Measurements from ENCODE around the gene LTBP2.

Gene LTBP2

GRCh38 chr14:74649673-74650072 is 37.6 kb upstream of the LTBP2 start:
- FAIRE-seq (no peak), DNase-seq (ENCODE audit: insufficient read length) (no peak)
- TF ChIP-seq POLR2AphosphoS5 (IDR thresholded peaks at IDR 0.05; ENCODE audit: low read depth, low read length) (no peak), TAF1 (IDR thresholded peaks at IDR 0.05; ENCODE audit: borderline replicate concordance, low read depth, low read length) (no peak), POLR2A (IDR thresholded peaks at IDR 0.05; ENCODE audit: low read depth, low read length) (no peak)

- no peak for FAIRE-seq
- TF ChIP-seq POLR2A (IDR thresholded peaks at IDR 0.05; ENCODE audit: low read depth, low read length) = no peak
- no peak for TF ChIP-seq TAF1 (IDR thresholded peaks at IDR 0.05; ENCODE audit: borderline replicate concordance, low read depth, low read length)
- no peak for TF ChIP-seq POLR2AphosphoS5 (IDR thresholded peaks at IDR 0.05; ENCODE audit: low read depth, low read length)
- DNase-seq (ENCODE audit: insufficient read length) = no peak
Observed at GRCh38 chr14:74649167-74649566, 37.1 kb upstream of the LTBP2 start.

GRCh38 chr14:74648601-74649000 is 36.6 kb upstream of the LTBP2 start:
- TF ChIP-seq POLR2A (IDR thresholded peaks at IDR 0.05; ENCODE audit: low read depth, low read length) (no peak), TAF1 (IDR thresholded peaks at IDR 0.05; ENCODE audit: borderline replicate concordance, low read depth, low read length) (no peak), POLR2AphosphoS5 (IDR thresholded peaks at IDR 0.05; ENCODE audit: low read depth, low read length) (no peak)
- no peak for DNase-seq (ENCODE audit: insufficient read length)
- FAIRE-seq = no peak

GRCh38 chr14:74647678-74648461 is 35.8 kb upstream of the LTBP2 start:
- TF ChIP-seq POLR2AphosphoS5 (IDR thresholded peaks at IDR 0.05; ENCODE audit: low read depth, low read length) (no peak), POLR2A (IDR thresholded peaks at IDR 0.05; ENCODE audit: low read depth, low read length) (no peak), TAF1 (IDR thresholded peaks at IDR 0.05; ENCODE audit: borderline replicate concordance, low read depth, low read length) (no peak)
- FAIRE-seq (no peak), DNase-seq (ENCODE audit: insufficient read length) (no peak)

GRCh38 chr14:74647061-74647677 is 35.1 kb upstream of the LTBP2 start:
- TF ChIP-seq TAF1 (IDR thresholded peaks at IDR 0.05; ENCODE audit: borderline replicate concordance, low read depth, low read length) = no peak
- TF ChIP-seq POLR2A (IDR thresholded peaks at IDR 0.05; ENCODE audit: low read depth, low read length) = no peak
- no peak for TF ChIP-seq POLR2AphosphoS5 (IDR thresholded peaks at IDR 0.05; ENCODE audit: low read depth, low read length)
- no peak for DNase-seq (ENCODE audit: insufficient read length)
- FAIRE-seq = no peak

DNA sequence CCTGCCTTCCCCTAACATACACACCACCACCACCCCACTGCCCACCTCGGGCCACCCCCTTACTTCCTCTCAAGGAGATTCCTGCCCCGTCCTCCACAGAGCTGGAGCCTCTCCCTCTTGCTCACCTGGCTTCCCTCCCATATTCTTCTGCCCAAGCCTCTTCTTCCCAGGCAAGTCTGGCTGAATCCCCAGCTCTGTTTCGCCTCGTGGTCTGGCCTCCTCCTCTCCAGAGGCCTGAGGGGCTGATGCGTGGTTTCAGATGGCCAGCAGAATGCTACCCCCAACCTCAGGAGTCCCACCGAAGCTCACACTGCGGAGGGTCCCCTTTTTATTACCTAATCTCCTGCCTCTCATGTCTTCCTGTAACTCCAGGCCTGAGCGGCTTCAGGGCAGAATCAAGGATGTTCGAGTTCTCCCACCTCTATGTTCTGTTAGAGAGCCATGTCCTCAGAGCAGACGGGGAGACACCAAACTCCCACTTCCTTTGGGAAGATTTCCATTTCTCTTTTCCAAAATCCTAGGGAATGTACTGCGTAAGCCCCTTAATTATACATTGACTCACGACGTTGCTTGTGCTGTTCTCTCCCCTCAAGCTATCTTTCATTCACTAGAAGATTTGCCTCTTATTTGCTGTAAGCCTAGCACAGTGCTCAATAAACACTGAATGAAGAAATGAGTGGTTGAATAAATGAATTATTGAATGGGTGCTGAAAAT is 33.9 kb upstream of the LTBP2 start:
- FAIRE-seq (no peak), DNase-seq (ENCODE audit: insufficient read length) (no peak)
- TF ChIP-seq POLR2AphosphoS5 (IDR thresholded peaks at IDR 0.05; ENCODE audit: low read depth, low read length) (no peak), POLR2A (IDR thresholded peaks at IDR 0.05; ENCODE audit: low read depth, low read length) (no peak), TAF1 (IDR thresholded peaks at IDR 0.05; ENCODE audit: borderline replicate concordance, low read depth, low read length) (no peak)

DNA sequence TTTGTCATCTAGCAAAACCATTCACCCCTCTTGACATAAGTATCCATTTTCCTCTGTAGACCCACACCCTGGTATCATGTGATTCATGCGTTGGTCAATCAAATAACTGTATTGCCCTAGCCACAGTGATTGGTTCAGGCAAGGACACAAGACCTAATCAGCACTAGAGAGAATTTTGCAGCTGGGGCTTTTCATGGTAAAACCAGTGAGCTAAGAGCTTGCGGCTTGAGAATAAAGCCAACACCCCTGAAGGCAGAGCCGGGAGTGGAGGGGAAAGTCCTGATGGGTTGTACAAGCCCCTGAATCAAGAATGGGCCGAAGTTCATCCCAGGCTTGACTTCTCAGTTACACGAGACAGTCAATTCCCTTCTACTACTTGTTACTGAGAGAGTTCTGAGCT is 33.2 kb upstream of the LTBP2 start:
- DNase-seq (ENCODE audit: insufficient read length) = no peak
- FAIRE-seq = no peak
- no peak for TF ChIP-seq TAF1 (IDR thresholded peaks at IDR 0.05; ENCODE audit: borderline replicate concordance, low read depth, low read length)
- TF ChIP-seq POLR2A (IDR thresholded peaks at IDR 0.05; ENCODE audit: low read depth, low read length) = no peak
- TF ChIP-seq POLR2AphosphoS5 (IDR thresholded peaks at IDR 0.05; ENCODE audit: low read depth, low read length) = no peak

- DNase-seq (ENCODE audit: insufficient read length) = no peak
- FAIRE-seq = no peak
- TF ChIP-seq POLR2A (IDR thresholded peaks at IDR 0.05; ENCODE audit: low read depth, low read length) = no peak
- TF ChIP-seq TAF1 (IDR thresholded peaks at IDR 0.05; ENCODE audit: borderline replicate concordance, low read depth, low read length) = no peak
- no peak for TF ChIP-seq POLR2AphosphoS5 (IDR thresholded peaks at IDR 0.05; ENCODE audit: low read depth, low read length)
Observed at GRCh38 chr14:74641601-74642391, 29.8 kb upstream of the LTBP2 start.

- TF ChIP-seq TAF1 (IDR thresholded peaks at IDR 0.05; ENCODE audit: borderline replicate concordance, low read depth, low read length) (no peak), POLR2A (IDR thresholded peaks at IDR 0.05; ENCODE audit: low read depth, low read length) (no peak), POLR2AphosphoS5 (IDR thresholded peaks at IDR 0.05; ENCODE audit: low read depth, low read length) (no peak)
- DNase-seq (ENCODE audit: insufficient read length) (no peak), FAIRE-seq (no peak)
Observed at GRCh38 chr14:74638966-74639365, 26.9 kb upstream of the LTBP2 start.

GRCh38 chr14:74638066-74638465 is 26.0 kb upstream of the LTBP2 start:
- no peak for TF ChIP-seq TAF1 (IDR thresholded peaks at IDR 0.05; ENCODE audit: borderline replicate concordance, low read depth, low read length)
- TF ChIP-seq POLR2A (IDR thresholded peaks at IDR 0.05; ENCODE audit: low read depth, low read length) = no peak
- TF ChIP-seq POLR2AphosphoS5 (IDR thresholded peaks at IDR 0.05; ENCODE audit: low read depth, low read length) = no peak
- DNase-seq (ENCODE audit: insufficient read length) (no peak), FAIRE-seq (no peak)

- no peak for FAIRE-seq
- no peak for DNase-seq (ENCODE audit: insufficient read length)
- no peak for TF ChIP-seq POLR2AphosphoS5 (IDR thresholded peaks at IDR 0.05; ENCODE audit: low read depth, low read length)
- TF ChIP-seq TAF1 (IDR thresholded peaks at IDR 0.05; ENCODE audit: borderline replicate concordance, low read depth, low read length) = no peak
- TF ChIP-seq POLR2A (IDR thresholded peaks at IDR 0.05; ENCODE audit: low read depth, low read length) = no peak
Observed at GRCh38 chr14:74637178-74637550, 25.1 kb upstream of the LTBP2 start.

All from GM12892 (cell line).